ENCODE data around the gene CASK. TPM values are rescaled to one million over a fixed set of nuclear protein-coding genes. Genes with fewer than 3 reads are reported as not detected.

CASK gene
- total and polyA plus RNA-seq, 2 of the 13 experiments (the other 11 are each of a cell fraction or from before 2014, with no cell fraction given), result 14.5 to 16.0 TPM

DNA sequence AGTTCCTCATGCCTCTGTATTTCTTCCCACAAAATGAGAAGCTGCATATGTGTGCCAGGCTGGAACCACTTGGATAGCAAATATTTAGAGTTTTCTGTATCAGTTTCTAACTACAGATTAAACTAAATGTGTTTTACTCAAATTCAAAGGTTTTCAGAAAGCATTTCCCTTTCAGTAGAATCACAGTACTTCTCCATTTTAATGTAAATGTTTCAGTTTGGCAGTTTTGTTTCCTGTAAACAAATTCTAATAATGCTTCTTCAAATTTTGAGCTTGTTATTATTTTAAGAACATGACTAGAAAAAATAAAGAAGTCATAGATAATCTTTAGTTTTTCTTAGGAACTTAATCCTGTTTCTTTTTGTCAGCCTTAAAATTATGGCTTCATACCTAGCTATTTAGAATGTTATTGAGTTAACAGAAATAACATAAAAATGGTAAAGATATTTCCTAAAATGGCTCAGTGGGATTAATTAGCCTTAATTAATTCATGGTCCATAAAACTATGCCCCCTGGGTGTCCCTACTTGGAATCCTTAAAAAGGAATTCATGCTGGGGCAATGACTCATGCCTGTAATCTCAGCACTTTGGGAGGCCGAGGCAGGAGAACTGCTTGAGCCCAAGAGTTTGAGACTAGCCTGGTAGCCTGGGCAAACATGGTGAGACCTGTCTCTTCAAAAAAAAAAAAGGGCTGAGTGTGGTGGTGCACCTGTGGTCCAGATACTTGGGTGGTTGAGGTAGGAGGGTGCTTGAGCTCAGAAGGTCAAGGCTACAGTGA lies 318.4 kb downstream of the CASK start:
- no peak overlapping the region for H3K27ac ChIP-seq (ENCODE audit: extremely low read length, insufficient read depth, low read length)
- H3K9me3 ChIP-seq (ENCODE audit: low read length), result no peaks in the 10 kb centered on the region
- ATAC-seq, result no peak
- no peaks in the 10 kb centered on the region for H3K79me2 ChIP-seq (ENCODE audit: insufficient read depth, low read length)
- no peak overlapping the region for H3K9ac ChIP-seq (ENCODE audit: insufficient read depth, low read depth, low read length)
- H3K4me1 ChIP-seq (ENCODE audit: insufficient read depth, low read length), result no peaks in the 10 kb centered on the region
- in situ Hi-C loops (cut with HindIII; ENCODE audit: extremely low pct_ligation_motif_present, low pct_unique_long_range_greater_than_20kb) (no loop called here), intact Hi-C loops (cut with micrococcal nuclease; ENCODE audit: unreplicated experiment) (no loop called here)
- H3K36me3 ChIP-seq (replicated peaks in 1 of 2; ENCODE audit: control insufficient read depth in 1 of 2, insufficient read depth in 2 of 2, low read length in 2 of 2), result no peaks in the 10 kb centered on the region
- ChIA-PET CTCF (ENCODE audit: low intra/inter-chr PET ratio, low total read pairs) (no interaction called here), POLR2A (no interaction called here)
- 100% methylated on average over 1 of the region's 1 CpG for WGBS (ENCODE audit: low lambda C conversion rate)
- no peak for DNase-seq (ENCODE audit: low spot score)
- no peak overlapping the region for H3K4me3 ChIP-seq (replicated peaks in 1 of 3; ENCODE audit: insufficient read depth in 1 of 3, low read depth in 2 of 3, low read length in 3 of 3)
- no peaks in the 10 kb centered on the region for H3K27me3 ChIP-seq (ENCODE audit: control insufficient read depth in 1 of 2, insufficient read depth in 2 of 2, low read length in 2 of 2)
- H3K4me2 ChIP-seq (ENCODE audit: low read depth, low read length), result no peak overlapping the region
- FAIRE-seq, result no peak
- no TSS peak for BruUV-seq (replicated peaks)
- H2AFZ ChIP-seq (ENCODE audit: low read length), result no peak overlapping the region
- TF ChIP-seq ZNF7 (CRISPR knock-in tag; IDR thresholded peaks at IDR 0.05) (no peak), ZBTB20 (CRISPR knock-in tag; IDR thresholded peaks at IDR 0.05; ENCODE audit: borderline replicate concordance, low read depth) (no peak), CAMTA2 (CRISPR knock-in tag; IDR thresholded peaks at IDR 0.05; ENCODE audit: borderline replicate concordance) (no peak), SAP130 (CRISPR knock-in tag; IDR thresholded peaks at IDR 0.05; ENCODE audit: low read depth) (no peak), CBX5 (CRISPR knock-in tag; IDR thresholded peaks at IDR 0.05; ENCODE audit: borderline replicate concordance) (no peak), ZFP36 (IDR thresholded peaks at IDR 0.05; ENCODE audit: borderline replicate concordance, low read depth, low read length, partially characterized antibody) (no peak), ZNF335 (CRISPR knock-in tag; IDR thresholded peaks at IDR 0.05) (no peak), PAWR (CRISPR knock-in tag; IDR thresholded peaks at IDR 0.05; ENCODE audit: borderline replicate concordance) (no peak), PHF20 (CRISPR knock-in tag; IDR thresholded peaks at IDR 0.05) (no peak), SCMH1 (CRISPR knock-in tag; IDR thresholded peaks at IDR 0.05; ENCODE audit: borderline replicate concordance) (no peak), RFX5 (IDR thresholded peaks at IDR 0.05; ENCODE audit: low read depth, low read length) (no peak), CENPBD1 (CRISPR knock-in tag; IDR thresholded peaks at IDR 0.05; ENCODE audit: borderline replicate concordance, low read depth) (no peak), NCOA5 (CRISPR knock-in tag; IDR thresholded peaks at IDR 0.05) (no peak), ATAD3A (CRISPR knock-in tag; IDR thresholded peaks at IDR 0.05) (no peak), TMF1 (CRISPR knock-in tag; IDR thresholded peaks at IDR 0.05; ENCODE audit: low read depth) (no peak), ZMYM3 (CRISPR knock-in tag; IDR thresholded peaks at IDR 0.05) (no peak)
- TF ChIP-seq, protein P1, sequence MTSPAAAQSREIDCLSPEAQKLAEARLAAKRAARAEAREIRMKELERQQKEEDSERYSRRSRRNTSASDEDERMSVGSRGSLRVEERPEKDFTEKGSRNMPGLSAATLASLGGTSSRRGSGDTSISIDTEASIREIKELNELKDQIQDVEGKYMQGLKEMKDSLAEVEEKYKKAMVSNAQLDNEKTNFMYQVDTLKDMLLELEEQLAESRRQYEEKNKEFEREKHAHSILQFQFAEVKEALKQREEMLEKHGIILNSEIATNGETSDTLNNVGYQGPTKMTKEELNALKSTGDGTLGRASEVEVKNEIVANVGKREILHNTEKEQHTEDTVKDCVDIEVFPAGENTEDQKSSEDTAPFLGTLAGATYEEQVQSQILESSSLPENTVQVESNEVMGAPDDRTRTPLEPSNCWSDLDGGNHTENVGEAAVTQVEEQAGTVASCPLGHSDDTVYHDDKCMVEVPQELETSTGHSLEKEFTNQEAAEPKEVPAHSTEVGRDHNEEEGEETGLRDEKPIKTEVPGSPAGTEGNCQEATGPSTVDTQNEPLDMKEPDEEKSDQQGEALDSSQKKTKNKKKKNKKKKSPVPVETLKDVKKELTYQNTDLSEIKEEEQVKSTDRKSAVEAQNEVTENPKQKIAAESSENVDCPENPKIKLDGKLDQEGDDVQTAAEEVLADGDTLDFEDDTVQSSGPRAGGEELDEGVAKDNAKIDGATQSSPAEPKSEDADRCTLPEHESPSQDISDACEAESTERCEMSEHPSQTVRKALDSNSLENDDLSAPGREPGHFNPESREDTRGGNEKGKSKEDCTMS (CRISPR knock-in tag; conservative IDR thresholded peaks at IDR 0.05), result no peak
- TF ChIP-seq, protein P2, sequence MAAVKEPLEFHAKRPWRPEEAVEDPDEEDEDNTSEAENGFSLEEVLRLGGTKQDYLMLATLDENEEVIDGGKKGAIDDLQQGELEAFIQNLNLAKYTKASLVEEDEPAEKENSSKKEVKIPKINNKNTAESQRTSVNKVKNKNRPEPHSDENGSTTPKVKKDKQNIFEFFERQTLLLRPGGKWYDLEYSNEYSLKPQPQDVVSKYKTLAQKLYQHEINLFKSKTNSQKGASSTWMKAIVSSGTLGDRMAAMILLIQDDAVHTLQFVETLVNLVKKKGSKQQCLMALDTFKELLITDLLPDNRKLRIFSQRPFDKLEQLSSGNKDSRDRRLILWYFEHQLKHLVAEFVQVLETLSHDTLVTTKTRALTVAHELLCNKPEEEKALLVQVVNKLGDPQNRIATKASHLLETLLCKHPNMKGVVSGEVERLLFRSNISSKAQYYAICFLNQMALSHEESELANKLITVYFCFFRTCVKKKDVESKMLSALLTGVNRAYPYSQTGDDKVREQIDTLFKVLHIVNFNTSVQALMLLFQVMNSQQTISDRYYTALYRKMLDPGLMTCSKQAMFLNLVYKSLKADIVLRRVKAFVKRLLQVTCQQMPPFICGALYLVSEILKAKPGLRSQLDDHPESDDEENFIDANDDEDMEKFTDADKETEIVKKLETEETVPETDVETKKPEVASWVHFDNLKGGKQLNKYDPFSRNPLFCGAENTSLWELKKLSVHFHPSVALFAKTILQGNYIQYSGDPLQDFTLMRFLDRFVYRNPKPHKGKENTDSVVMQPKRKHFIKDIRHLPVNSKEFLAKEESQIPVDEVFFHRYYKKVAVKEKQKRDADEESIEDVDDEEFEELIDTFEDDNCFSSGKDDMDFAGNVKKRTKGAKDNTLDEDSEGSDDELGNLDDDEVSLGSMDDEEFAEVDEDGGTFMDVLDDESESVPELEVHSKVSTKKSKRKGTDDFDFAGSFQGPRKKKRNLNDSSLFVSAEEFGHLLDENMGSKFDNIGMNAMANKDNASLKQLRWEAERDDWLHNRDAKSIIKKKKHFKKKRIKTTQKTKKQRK (IDR thresholded peaks at IDR 0.05; ENCODE audit: low read length), result no peak
- no peaks in the 10 kb centered on the region for H4K20me1 ChIP-seq (ENCODE audit: insufficient read depth, low read length)

Data from HepG2 (cell line).